SH-SY5Y (cell line): ENCODE measurements around the gene RTF2.

Experiments
- GATA2 ChIP-seq: IDR thresholded peaks from 2 replicates; pipeline ENCODE4 v1.6.1; 2011; ENCODE audit warnings: mild to moderate bottlenecking, low read depth, low read length
- GATA3 ChIP-seq: IDR thresholded peaks from 2 replicates; pipeline ENCODE4 v1.6.1; 2011; ENCODE audit warnings: low read depth, mild to moderate bottlenecking, low read length, moderate library complexity

GRCh38 chr20:56461576-56461975, 6.9 kb upstream of the RTF2 start:
- no peak for TF ChIP-seq GATA2
- no peak for TF ChIP-seq GATA3
